Measurements from ENCODE around the gene SOX2. TPM values are rescaled to one million over a fixed set of nuclear protein-coding genes. Genes with fewer than 3 reads are reported as not detected.

The SOX2 gene
- total RNA-seq, 2 donors from 2014 or later: not detected

GRCh38 chr3:181722766-181723425 lies 11.2 kb downstream of the SOX2 start:
- no peak for DNase-seq (ENCODE audit: low spot score)
- no peak for ATAC-seq
- H3K9me3 Mint-ChIP-seq: peaks cover 13% of the 10 kb centered on the region
- H3K4me1 Mint-ChIP-seq (ENCODE audit: low read depth in 2 of 2): peaks cover 0 to 7% of the 10 kb centered on the region in 2 donors
- peaks cover 74 to 92% of the 10 kb centered on the region in 2 donors for H3K27me3 Mint-ChIP-seq
- H3K4me3 Mint-ChIP-seq: no peak overlapping the region
- H3K27ac Mint-ChIP-seq: no peak overlapping the region
- peaks cover 30% of the 10 kb centered on the region for H3K36me3 Mint-ChIP-seq

GRCh38 chr3:181723625-181724191 lies 12.0 kb downstream of the SOX2 start:
- peaks cover 13% of the 10 kb centered on the region for H3K9me3 Mint-ChIP-seq
- H3K36me3 Mint-ChIP-seq: peaks cover 30% of the 10 kb centered on the region
- H3K4me1 Mint-ChIP-seq (ENCODE audit: low read depth in 2 of 2): peaks cover 0 to 7% of the 10 kb centered on the region in 2 donors

GRCh38 chr3:181724192-181724965 lies 12.7 kb downstream of the SOX2 start:
- DNase-seq (ENCODE audit: low spot score) (no peak), ATAC-seq (no peak)
- Mint-ChIP-seq H3K36me3 (peaks cover 30% of the 10 kb centered on the region), H3K27ac (no peak overlapping the region), H3K4me3 (no peak overlapping the region), H3K4me1 (ENCODE audit: low read depth in 2 of 2) (peaks cover 0 to 7% of the 10 kb centered on the region in 2 donors), H3K27me3 (peaks cover 74 to 91% of the 10 kb centered on the region in 2 donors), H3K9me3 (peaks cover 13% of the 10 kb centered on the region)

More at GRCh38 chr3:181723625-181724191, 12.0 kb downstream of the SOX2 start:
- ATAC-seq: no peak
- H3K27me3 Mint-ChIP-seq: peaks cover 73 to 91% of the 10 kb centered on the region in 2 donors
- H3K4me3 Mint-ChIP-seq: no peak overlapping the region
- no peak for DNase-seq (ENCODE audit: low spot score)
- no peak overlapping the region for H3K27ac Mint-ChIP-seq

- H3K36me3 Mint-ChIP-seq: peaks cover 30% of the 10 kb centered on the region
- peaks cover 0 to 7% of the 10 kb centered on the region in 2 donors for H3K4me1 Mint-ChIP-seq (ENCODE audit: low read depth in 2 of 2)
- DNase-seq (ENCODE audit: low spot score): no peak
- peaks cover 13% of the 10 kb centered on the region for H3K9me3 Mint-ChIP-seq
- no peak overlapping the region for H3K27ac Mint-ChIP-seq
- ATAC-seq: no peak
- H3K27me3 Mint-ChIP-seq: peaks cover 74 to 90% of the 10 kb centered on the region in 2 donors
- no peak overlapping the region for H3K4me3 Mint-ChIP-seq
Observed at GRCh38 chr3:181725131-181725731, 13.5 kb downstream of the SOX2 start.

- peaks cover 13% of the 10 kb centered on the region for H3K9me3 Mint-ChIP-seq
Observed at GRCh38 chr3:181725830-181726229, 14.1 kb downstream of the SOX2 start.

GRCh38 chr3:181726351-181727330 lies 14.9 kb downstream of the SOX2 start:
- peaks cover 0 to 7% of the 10 kb centered on the region in 2 donors for H3K4me1 Mint-ChIP-seq (ENCODE audit: low read depth in 2 of 2)
- peaks cover 73 to 89% of the 10 kb centered on the region in 2 donors for H3K27me3 Mint-ChIP-seq
- peaks cover 35% of the 10 kb centered on the region for H3K36me3 Mint-ChIP-seq
- H3K4me3 Mint-ChIP-seq: peak overlapping the region; percentile 68
- DNase-seq (ENCODE audit: low spot score) (no peak), ATAC-seq (no peak)
- no peak overlapping the region for H3K27ac Mint-ChIP-seq
- peaks cover 8% of the 10 kb centered on the region for H3K9me3 Mint-ChIP-seq

More at GRCh38 chr3:181725830-181726229, 14.1 kb downstream of the SOX2 start:
- Mint-ChIP-seq H3K36me3 (peaks cover 34% of the 10 kb centered on the region), H3K4me1 (ENCODE audit: low read depth in 2 of 2) (peaks cover 0 to 7% of the 10 kb centered on the region in 2 donors), H3K27ac (no peak overlapping the region), H3K4me3 (no peak overlapping the region), H3K27me3 (peaks cover 75 to 90% of the 10 kb centered on the region in 2 donors)
- DNase-seq (ENCODE audit: low spot score): no peak
- no peak for ATAC-seq

GRCh38 chr3:181727341-181728032 lies 15.8 kb downstream of the SOX2 start:
- H3K4me1 Mint-ChIP-seq (ENCODE audit: low read depth in 2 of 2): peaks cover 0 to 7% of the 10 kb centered on the region in 2 donors
- H3K9me3 Mint-ChIP-seq: peaks cover 7% of the 10 kb centered on the region
- H3K4me3 Mint-ChIP-seq: peak overlapping the region; percentile 68
- peaks cover 64 to 80% of the 10 kb centered on the region in 2 donors for H3K27me3 Mint-ChIP-seq
- ATAC-seq: no peak
- DNase-seq (ENCODE audit: low spot score): no peak
- H3K27ac Mint-ChIP-seq: no peak overlapping the region
- peaks cover 34% of the 10 kb centered on the region for H3K36me3 Mint-ChIP-seq

GRCh38 chr3:181728470-181729340 lies 17.0 kb downstream of the SOX2 start:
- peaks cover 53 to 68% of the 10 kb centered on the region in 2 donors for H3K27me3 Mint-ChIP-seq
- H3K4me3 Mint-ChIP-seq: no peak overlapping the region
- peaks cover 0 to 7% of the 10 kb centered on the region in 2 donors for H3K4me1 Mint-ChIP-seq (ENCODE audit: low read depth in 2 of 2)
- peaks cover 7% of the 10 kb centered on the region for H3K9me3 Mint-ChIP-seq
- H3K27ac Mint-ChIP-seq: no peak overlapping the region
- ATAC-seq (no peak), DNase-seq (ENCODE audit: low spot score) (no peak)
- H3K36me3 Mint-ChIP-seq: peaks cover 28% of the 10 kb centered on the region

GRCh38 chr3:181729341-181729869 lies 17.7 kb downstream of the SOX2 start:
- Mint-ChIP-seq H3K27me3 (peaks cover 46 to 61% of the 10 kb centered on the region in 2 donors), H3K4me1 (ENCODE audit: low read depth in 2 of 2) (peaks cover 0 to 7% of the 10 kb centered on the region in 2 donors), H3K27ac (no peak overlapping the region), H3K9me3 (peaks cover 1% of the 10 kb centered on the region), H3K36me3 (peaks cover 21% of the 10 kb centered on the region), H3K4me3 (no peak overlapping the region)
- no peak for DNase-seq (ENCODE audit: low spot score)
- ATAC-seq: no peak

- no peaks in the 10 kb centered on the region for H3K9me3 Mint-ChIP-seq
- H3K27me3 Mint-ChIP-seq: peaks cover 43 to 52% of the 10 kb centered on the region in 2 donors
- no peak overlapping the region for H3K4me3 Mint-ChIP-seq
- DNase-seq (ENCODE audit: low spot score) (no peak), ATAC-seq (no peak)
- H3K36me3 Mint-ChIP-seq: peaks cover 15% of the 10 kb centered on the region
- no peak overlapping the region for H3K27ac Mint-ChIP-seq
- peaks cover 0 to 7% of the 10 kb centered on the region in 2 donors for H3K4me1 Mint-ChIP-seq (ENCODE audit: low read depth in 2 of 2)
Observed at GRCh38 chr3:181730316-181730715, 18.6 kb downstream of the SOX2 start.

GRCh38 chr3:181730934-181731333 lies 19.2 kb downstream of the SOX2 start:
- H3K27me3 Mint-ChIP-seq: peaks cover 40 to 46% of the 10 kb centered on the region in 2 donors
- no peak for ATAC-seq
- peaks cover 0 to 5% of the 10 kb centered on the region in 2 donors for H3K4me1 Mint-ChIP-seq (ENCODE audit: low read depth in 2 of 2)
- peaks cover 15% of the 10 kb centered on the region for H3K36me3 Mint-ChIP-seq
- no peak overlapping the region for H3K4me3 Mint-ChIP-seq
- no peak for DNase-seq (ENCODE audit: low spot score)
- no peaks in the 10 kb centered on the region for H3K9me3 Mint-ChIP-seq
- no peak overlapping the region for H3K27ac Mint-ChIP-seq

Measured in natural killer cell treated with Interleukin-12 subunit alpha and Interleukin-12 subunit beta and Interleukin-15 and Interleukin-18, amount 100 ng/mL, for 72 hours (primary cell).